HEK293 (cell line): ENCODE results near the gene PIK3AP1.
A peak's percentile ranks its signal among the peaks of the same experiment; 100 is the strongest.

Experiments used
- CTCF ChIA-PET: fragments of 350-600 bp; formaldehyde crosslinking; extraction: SDS; loops from one replicate; lab custom pipeline; 2021; ENCODE audit warnings: antibody characterized with exemption; lab: Yijun Ruan, JAX
- POLR2A ChIA-PET: fragments of 300-600 bp; formaldehyde crosslinking; extraction: SDS; loops from one replicate; lab custom pipeline; 2020; ENCODE audit warnings: antibody characterized with exemption, inconsistent platforms; lab: Yijun Ruan, JAX
- H3K27ac ChIP-seq: fragments of 200-500 bp; sonication (Bioruptor generic); 2 replicates; pipeline ENCODE4 v1.5.1; 2014; ENCODE audit warnings: low read depth, low read length, control low read depth, inconsistent platforms; ENCODE audit errors: extremely low read depth
- H3K36me3 ChIP-seq, 2 experiments: fragments of 200-500 bp in 1 of 2; sonication (Bioruptor generic) in 1 of 2; 1 replicate in 1 of 2; 2 replicates in 1 of 2; pipeline ENCODE4 v1.5.1; 2014 to 2017; ENCODE audit warnings: inconsistent platforms in 2 of 2, low read length in 2 of 2; ENCODE audit not compliant: control insufficient read depth in 2 of 2, insufficient read depth in 1 of 2
- H3K4me1 ChIP-seq: fragments of 200-500 bp; sonication (Bioruptor generic); 2 replicates; pipeline ENCODE4 v1.5.1; 2014; ENCODE audit warnings: mild to moderate bottlenecking, low read length, inconsistent platforms; ENCODE audit not compliant: control insufficient read depth, insufficient read depth
- H3K4me3 ChIP-seq: 2 replicates; pipeline ENCODE4 v1.5.1; 2011; ENCODE audit warnings: low read depth, mild to moderate bottlenecking, control low read depth, low read length, moderate library complexity
- H3K9me3 ChIP-seq: fragments of 200-500 bp; sonication (Bioruptor generic); 2 replicates; pipeline ENCODE4 v1.5.1; 2014; ENCODE audit warnings: low read depth, low read length, inconsistent platforms; ENCODE audit not compliant: control insufficient read depth, insufficient read depth
- AEBP2 ChIP-seq: fragments of 450-650 bp; formaldehyde crosslinking; IDR thresholded peaks from 2 replicates; pipeline ENCODE4 v1.5.1; 2016; ENCODE audit warnings: missing biosample characterization, missing genetic modification characterization, borderline replicate concordance
- GLI4 ChIP-seq: fragments of 450-650 bp; formaldehyde crosslinking; IDR thresholded peaks from 2 replicates; pipeline ENCODE4 v1.5.1; 2016; ENCODE audit warnings: missing biosample characterization, missing genetic modification characterization
- KLF1 ChIP-seq: fragments of 450-650 bp; formaldehyde crosslinking; IDR thresholded peaks from 2 replicates; pipeline ENCODE4 v1.5.1; 2016; ENCODE audit warnings: missing biosample characterization, missing genetic modification characterization
- KLF7 ChIP-seq: fragments of 450-650 bp; formaldehyde crosslinking; IDR thresholded peaks from 2 replicates; pipeline ENCODE4 v1.5.1; 2016; ENCODE audit warnings: missing biosample characterization, missing genetic modification characterization, borderline replicate concordance
- KLF8 ChIP-seq: fragments of 450-650 bp; formaldehyde crosslinking; IDR thresholded peaks from 2 replicates; pipeline ENCODE4 v1.5.1; 2016; ENCODE audit warnings: missing biosample characterization, missing genetic modification characterization
- SCRT1 ChIP-seq: fragments of 450-650 bp; formaldehyde crosslinking; IDR thresholded peaks from 2 replicates; pipeline ENCODE4 v1.5.1; 2016; ENCODE audit warnings: missing biosample characterization, missing genetic modification characterization, borderline replicate concordance
- SP7 ChIP-seq: fragments of 450-650 bp; formaldehyde crosslinking; IDR thresholded peaks from 2 replicates; pipeline ENCODE4 v1.5.1; 2016; ENCODE audit warnings: missing biosample characterization, missing genetic modification characterization
- ZBTB48 ChIP-seq: fragments of 450-650 bp; formaldehyde crosslinking; IDR thresholded peaks from 2 replicates; pipeline ENCODE4 v1.5.1; 2016; ENCODE audit warnings: missing biosample characterization, missing genetic modification characterization
- ZFP3 ChIP-seq: fragments of 450-650 bp; formaldehyde crosslinking; IDR thresholded peaks from 2 replicates; pipeline ENCODE4 v1.5.1; 2016; ENCODE audit warnings: low read depth, missing biosample characterization, missing genetic modification characterization
- ZNF114 ChIP-seq: fragments of 450-650 bp; formaldehyde crosslinking; IDR thresholded peaks from 2 replicates; pipeline ENCODE4 v1.5.0; 2017; ENCODE audit warnings: missing biosample characterization, missing genetic modification characterization
- ZNF132 ChIP-seq: fragments of 450-650 bp; formaldehyde crosslinking; IDR thresholded peaks from 2 replicates; pipeline ENCODE4 v1.5.1; 2017; ENCODE audit warnings: missing biosample characterization, missing genetic modification characterization, borderline replicate concordance
- ZNF184 ChIP-seq: fragments of 450-650 bp; IDR thresholded peaks from 2 replicates; pipeline ENCODE4 v1.5.1; 2018; ENCODE audit warnings: missing biosample characterization, mild to moderate bottlenecking, missing genetic modification characterization
- ZNF202 ChIP-seq: fragments of 450-650 bp; formaldehyde crosslinking; IDR thresholded peaks from 2 replicates; pipeline ENCODE4 v1.5.1; 2016; ENCODE audit warnings: missing biosample characterization, missing genetic modification characterization, borderline replicate concordance
- ZNF214 ChIP-seq: fragments of 450-650 bp; formaldehyde crosslinking; IDR thresholded peaks from 2 replicates; pipeline ENCODE4 v1.5.1; 2017; ENCODE audit warnings: missing biosample characterization, mild to moderate bottlenecking, missing genetic modification characterization, borderline replicate concordance
- ZNF266 ChIP-seq: fragments of 450-650 bp; formaldehyde crosslinking; IDR thresholded peaks from 2 replicates; pipeline ENCODE4 v1.5.1; 2016; ENCODE audit warnings: missing biosample characterization, missing genetic modification characterization, low read depth
- ZNF324 ChIP-seq: fragments of 450-650 bp; formaldehyde crosslinking; IDR thresholded peaks from 2 replicates; pipeline ENCODE4 v1.5.1; 2016; ENCODE audit warnings: missing biosample characterization, missing genetic modification characterization
- ZNF366 ChIP-seq: fragments of 450-650 bp; formaldehyde crosslinking; conservative IDR thresholded peaks from 2 replicates; pipeline ENCODE4 v1.5.1; 2016; ENCODE audit warnings: missing biosample characterization, missing genetic modification characterization
- ZNF473 ChIP-seq: fragments of 450-650 bp; formaldehyde crosslinking; IDR thresholded peaks from 2 replicates; pipeline ENCODE4 v1.5.1; 2017; ENCODE audit warnings: missing biosample characterization, missing genetic modification characterization
- ZNF501 ChIP-seq: fragments of 450-650 bp; formaldehyde crosslinking; IDR thresholded peaks from 2 replicates; pipeline ENCODE4 v1.5.1; 2016; ENCODE audit warnings: missing biosample characterization, missing genetic modification characterization
- ZNF585B ChIP-seq: fragments of 450-650 bp; formaldehyde crosslinking; IDR thresholded peaks from 2 replicates; pipeline ENCODE4 v1.5.1; 2016; ENCODE audit warnings: missing biosample characterization, missing genetic modification characterization
- ZNF639 ChIP-seq: fragments of 450-650 bp; formaldehyde crosslinking; IDR thresholded peaks from 2 replicates; pipeline ENCODE4 v1.5.1; 2016; ENCODE audit warnings: missing biosample characterization, missing genetic modification characterization
- ZNF658 ChIP-seq: fragments of 450-650 bp; formaldehyde crosslinking; IDR thresholded peaks from 2 replicates; pipeline ENCODE4; 2016; ENCODE audit warnings: missing biosample characterization, missing genetic modification characterization
- ZNF664 ChIP-seq: fragments of 450-650 bp; formaldehyde crosslinking; IDR thresholded peaks from 2 replicates; pipeline ENCODE4 v1.5.1; 2016; ENCODE audit warnings: missing biosample characterization, missing genetic modification characterization
- ZNF768 ChIP-seq: fragments of 450-650 bp; formaldehyde crosslinking; IDR thresholded peaks from 2 replicates; pipeline ENCODE4 v1.5.1; 2018; ENCODE audit warnings: missing biosample characterization, mild to moderate bottlenecking, missing genetic modification characterization
- ZNF843 ChIP-seq: fragments of 450-650 bp; formaldehyde crosslinking; IDR thresholded peaks from 2 replicates; pipeline ENCODE4 v1.5.1; 2016; ENCODE audit warnings: missing biosample characterization, missing genetic modification characterization
- ZSCAN16 ChIP-seq: fragments of 450-650 bp; formaldehyde crosslinking; IDR thresholded peaks from 2 replicates; pipeline ENCODE4 v1.5.1; 2016; ENCODE audit warnings: missing biosample characterization, missing genetic modification characterization
- ZSCAN18 ChIP-seq: fragments of 450-650 bp; formaldehyde crosslinking; IDR thresholded peaks from 2 replicates; pipeline ENCODE4 v1.5.1; 2016; ENCODE audit warnings: missing biosample characterization, missing genetic modification characterization
- TF ChIP-seq, protein P1 (sequence below): fragments of 450-650 bp; formaldehyde crosslinking; IDR thresholded peaks from 2 replicates; pipeline ENCODE4 v1.5.1; 2017; ENCODE audit warnings: missing biosample characterization, missing genetic modification characterization
- TF ChIP-seq, protein P2 (sequence below): IDR thresholded peaks from 2 replicates; pipeline ENCODE4 v1.6.1; 2011; ENCODE audit warnings: mild to moderate bottlenecking, low read depth, low read length, borderline replicate concordance
- TF ChIP-seq, protein P3 (sequence below): fragments of 450-650 bp; formaldehyde crosslinking; IDR thresholded peaks from 2 replicates; pipeline ENCODE4 v1.5.1; 2017; ENCODE audit warnings: missing biosample characterization, missing genetic modification characterization

PIK3AP1 gene

GRCh38 chr10:96720422-96721206, at the start of gene PIK3AP1:
TSS of gene PIK3AP1 (minus strand) at chr10:96720514. CDS start at chr10:96720394, 120 bp downstream.
- H3K36me3 ChIP-seq, result no peaks in the 10 kb centered on the region
- TF ChIP-seq ZNF114 (tag by site-specific recombination) (no peak), ZNF266 (no peak), ZSCAN18 (no peak), ZFP3 (tag by site-specific recombination) (no peak), ZNF664 (no peak), ZNF843 (no peak), ZNF324 (tag by site-specific recombination) (no peak), ZNF366 (tag by site-specific recombination) (no peak), ZNF585B (tag by site-specific recombination) (no peak), ZNF473 (no peak), SCRT1 (no peak), ZNF501 (tag by site-specific recombination) (peak; percentile 54; the same call in 1 of the 2 replicates), ZNF214 (no peak), ZNF768 (no peak), ZBTB48 (tag by site-specific recombination) (peak; percentile 68), SP7 (peak; percentile 54), AEBP2 (no peak), GLI4 (no peak), ZNF658 (no peak), KLF7 (tag by site-specific recombination) (no peak), ZNF202 (no peak), ZNF639 (tag by site-specific recombination) (no peak), KLF8 (tag by site-specific recombination) (no peak), ZSCAN16 (tag by site-specific recombination) (no peak), KLF1 (tag by site-specific recombination) (peak; percentile 77), ZNF184 (no peak), ZNF132 (tag by site-specific recombination) (no peak)
- TF ChIP-seq, protein P1, sequence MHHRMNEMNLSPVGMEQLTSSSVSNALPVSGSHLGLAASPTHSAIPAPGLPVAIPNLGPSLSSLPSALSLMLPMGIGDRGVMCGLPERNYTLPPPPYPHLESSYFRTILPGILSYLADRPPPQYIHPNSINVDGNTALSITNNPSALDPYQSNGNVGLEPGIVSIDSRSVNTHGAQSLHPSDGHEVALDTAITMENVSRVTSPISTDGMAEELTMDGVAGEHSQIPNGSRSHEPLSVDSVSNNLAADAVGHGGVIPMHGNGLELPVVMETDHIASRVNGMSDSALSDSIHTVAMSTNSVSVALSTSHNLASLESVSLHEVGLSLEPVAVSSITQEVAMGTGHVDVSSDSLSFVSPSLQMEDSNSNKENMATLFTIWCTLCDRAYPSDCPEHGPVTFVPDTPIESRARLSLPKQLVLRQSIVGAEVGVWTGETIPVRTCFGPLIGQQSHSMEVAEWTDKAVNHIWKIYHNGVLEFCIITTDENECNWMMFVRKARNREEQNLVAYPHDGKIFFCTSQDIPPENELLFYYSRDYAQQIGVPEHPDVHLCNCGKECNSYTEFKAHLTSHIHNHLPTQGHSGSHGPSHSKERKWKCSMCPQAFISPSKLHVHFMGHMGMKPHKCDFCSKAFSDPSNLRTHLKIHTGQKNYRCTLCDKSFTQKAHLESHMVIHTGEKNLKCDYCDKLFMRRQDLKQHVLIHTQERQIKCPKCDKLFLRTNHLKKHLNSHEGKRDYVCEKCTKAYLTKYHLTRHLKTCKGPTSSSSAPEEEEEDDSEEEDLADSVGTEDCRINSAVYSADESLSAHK (tag by site-specific recombination), result no peak
- TF ChIP-seq, protein P2, sequence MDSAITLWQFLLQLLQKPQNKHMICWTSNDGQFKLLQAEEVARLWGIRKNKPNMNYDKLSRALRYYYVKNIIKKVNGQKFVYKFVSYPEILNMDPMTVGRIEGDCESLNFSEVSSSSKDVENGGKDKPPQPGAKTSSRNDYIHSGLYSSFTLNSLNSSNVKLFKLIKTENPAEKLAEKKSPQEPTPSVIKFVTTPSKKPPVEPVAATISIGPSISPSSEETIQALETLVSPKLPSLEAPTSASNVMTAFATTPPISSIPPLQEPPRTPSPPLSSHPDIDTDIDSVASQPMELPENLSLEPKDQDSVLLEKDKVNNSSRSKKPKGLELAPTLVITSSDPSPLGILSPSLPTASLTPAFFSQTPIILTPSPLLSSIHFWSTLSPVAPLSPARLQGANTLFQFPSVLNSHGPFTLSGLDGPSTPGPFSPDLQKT, result no peak
- TF ChIP-seq, protein P3, sequence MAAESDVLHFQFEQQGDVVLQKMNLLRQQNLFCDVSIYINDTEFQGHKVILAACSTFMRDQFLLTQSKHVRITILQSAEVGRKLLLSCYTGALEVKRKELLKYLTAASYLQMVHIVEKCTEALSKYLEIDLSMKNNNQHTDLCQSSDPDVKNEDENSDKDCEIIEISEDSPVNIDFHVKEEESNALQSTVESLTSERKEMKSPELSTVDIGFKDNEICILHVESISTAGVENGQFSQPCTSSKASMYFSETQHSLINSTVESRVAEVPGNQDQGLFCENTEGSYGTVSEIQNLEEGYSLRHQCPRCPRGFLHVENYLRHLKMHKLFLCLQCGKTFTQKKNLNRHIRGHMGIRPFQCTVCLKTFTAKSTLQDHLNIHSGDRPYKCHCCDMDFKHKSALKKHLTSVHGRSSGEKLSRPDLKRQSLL, result no peak

More at GRCh38 chr10:96720422-96721206, at the start of gene PIK3AP1:
- H3K4me3 ChIP-seq, result peak within 1 kb of the TSS; percentile 51
- H3K9me3 ChIP-seq, result no peaks in the 10 kb centered on the region
- CTCF ChIA-PET, result interaction anchor here (0.5 to 1.8 kb wide), 5 partner anchors 10 to 169 kb away, joined by 3 to 9 read pairs (median 3); no protein-coding TSS in a partner anchor
- H3K27ac ChIP-seq, result peak within 1 kb of the TSS; percentile 59; the same call in 1 of the 2 replicates
- H3K4me1 ChIP-seq, result 0 out of 2 replicates have a peak, but pooled peaks cover 3% of the 10 kb centered on the region
- POLR2A ChIA-PET, result no interaction called here
